Activated CD8-positive, alpha-beta memory T cell treated with anti-CD3 and anti-CD28 coated beads for 1 hour (primary cell): Measurements from ENCODE around the gene LAMB2.

Source experiments
- DNase-seq, 2 donors: peaks; one replicate each; pipeline ENCODE4 v3.0.0-alpha.2; 2020; ENCODE audit warnings: low read depth in 1 of 2; ENCODE audit errors: extremely low read depth in 1 of 2

LAMB2 gene

GRCh38 chr3:49122022-49122421 lies 10.8 kb downstream of the LAMB2 start:
- DNase-seq: no peak

GRCh38 chr3:49121132-49121736 lies 11.6 kb downstream of the LAMB2 start:
- DNase-seq: no peak

GRCh38 chr3:49120438-49121131 lies 12.3 kb downstream of the LAMB2 start, which contains the start of gene USP19:
Gene USP19, minus strand, starts transcription at chr3:49120823. Its CDS starts 1,678 bp downstream, at chr3:49119145.
- peak; percentile 84 to 87 for DNase-seq

DNA sequence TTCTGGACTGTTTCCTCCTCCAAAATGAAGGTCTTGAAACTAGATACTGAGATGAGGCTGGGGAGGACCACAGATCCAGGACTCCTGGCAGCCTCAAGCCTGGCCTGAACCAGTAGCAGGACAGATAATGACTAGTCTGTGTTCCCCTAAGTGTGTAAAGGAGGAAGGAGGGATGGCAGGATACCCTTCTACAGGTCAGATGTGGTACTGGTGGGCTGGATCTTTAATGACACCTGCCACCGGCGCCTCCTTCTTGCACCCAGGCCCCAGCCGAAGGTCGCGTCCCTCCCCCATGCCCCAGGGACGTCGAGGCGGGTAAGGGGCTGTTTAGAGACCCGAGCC lies 12.8 kb downstream of the LAMB2 start:
- DNase-seq: no peak

GRCh38 chr3:49119439-49119838 lies 13.4 kb downstream of the LAMB2 start:
- no peak for DNase-seq

- DNase-seq: no peak
Measured at GRCh38 chr3:49119036-49119435, 13.8 kb downstream of the LAMB2 start.

GRCh38 chr3:49112262-49112661 lies 20.6 kb downstream of the LAMB2 start:
- no peak for DNase-seq

- no peak for DNase-seq
Measured at GRCh38 chr3:49111347-49111746, 21.5 kb downstream of the LAMB2 start.

DNA sequence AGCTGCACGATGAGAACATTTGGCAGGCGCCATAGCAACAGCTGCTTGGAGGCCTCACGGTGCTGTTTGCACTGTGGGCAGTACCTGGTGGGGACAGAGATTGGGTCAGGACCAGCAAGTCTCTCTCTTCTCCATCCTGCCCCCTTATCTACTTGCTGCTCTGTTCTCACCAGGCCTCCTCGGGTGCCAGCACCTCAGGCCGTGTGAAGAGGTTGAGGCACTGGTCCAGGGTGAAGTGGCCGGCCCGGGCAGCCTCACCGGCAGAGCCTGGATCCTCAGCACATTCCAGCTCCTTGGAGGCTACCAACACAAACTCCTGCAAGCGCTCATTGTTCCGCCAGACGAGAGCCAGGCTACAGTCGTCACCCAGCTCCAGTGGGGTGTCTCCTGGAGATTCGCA lies 22.1 kb downstream of the LAMB2 start:
- no peak for DNase-seq

- no peak for DNase-seq
Measured at GRCh38 chr3:49108346-49108745, 24.5 kb downstream of the LAMB2 start.

- peak; percentile 68 to 79 for DNase-seq
Measured at GRCh38 chr3:49104427-49105291, 28.2 kb downstream of the LAMB2 start, which contains the start of gene QARS1. Gene QARS1, minus strand, starts transcription at chr3:49104757. Its CDS starts 24 bp downstream, at chr3:49104733.

GRCh38 chr3:49104052-49104426 lies 28.8 kb downstream of the LAMB2 start:
- DNase-seq: no peak

GRCh38 chr3:49100046-49100615 lies 32.7 kb downstream of the LAMB2 start:
- no peak for DNase-seq

- no peak for DNase-seq
Measured at GRCh38 chr3:49098910-49099630, 33.8 kb downstream of the LAMB2 start.

DNA sequence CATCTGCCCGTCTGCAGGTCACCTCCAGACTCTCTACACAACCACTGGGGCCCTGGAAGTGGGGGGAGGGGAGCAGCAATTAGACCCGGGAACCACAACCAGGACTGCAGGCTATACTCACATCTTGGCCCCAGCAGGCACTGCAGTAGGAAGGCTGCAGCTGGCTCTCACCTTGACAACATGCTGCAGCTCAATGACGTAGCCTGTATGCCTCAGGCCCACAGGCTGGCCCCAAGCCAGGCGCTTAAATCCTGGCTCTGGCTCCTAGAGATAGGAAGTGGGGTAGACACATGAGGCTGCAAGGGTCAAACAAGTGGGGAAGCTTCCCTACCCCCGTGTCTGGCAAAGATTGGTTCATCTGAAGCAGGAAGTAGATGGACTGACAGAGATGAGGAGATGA lies 34.4 kb downstream of the LAMB2 start:
- DNase-seq: no peak

GRCh38 chr3:49093853-49094767 lies 38.7 kb downstream of the LAMB2 start, which contains the start of gene QRICH1:
Gene QRICH1, minus strand, starts transcription at chr3:49094071. Its CDS starts 17,054 bp downstream, at chr3:49077017.
- peak; percentile 87 to 89 for DNase-seq

DNA sequence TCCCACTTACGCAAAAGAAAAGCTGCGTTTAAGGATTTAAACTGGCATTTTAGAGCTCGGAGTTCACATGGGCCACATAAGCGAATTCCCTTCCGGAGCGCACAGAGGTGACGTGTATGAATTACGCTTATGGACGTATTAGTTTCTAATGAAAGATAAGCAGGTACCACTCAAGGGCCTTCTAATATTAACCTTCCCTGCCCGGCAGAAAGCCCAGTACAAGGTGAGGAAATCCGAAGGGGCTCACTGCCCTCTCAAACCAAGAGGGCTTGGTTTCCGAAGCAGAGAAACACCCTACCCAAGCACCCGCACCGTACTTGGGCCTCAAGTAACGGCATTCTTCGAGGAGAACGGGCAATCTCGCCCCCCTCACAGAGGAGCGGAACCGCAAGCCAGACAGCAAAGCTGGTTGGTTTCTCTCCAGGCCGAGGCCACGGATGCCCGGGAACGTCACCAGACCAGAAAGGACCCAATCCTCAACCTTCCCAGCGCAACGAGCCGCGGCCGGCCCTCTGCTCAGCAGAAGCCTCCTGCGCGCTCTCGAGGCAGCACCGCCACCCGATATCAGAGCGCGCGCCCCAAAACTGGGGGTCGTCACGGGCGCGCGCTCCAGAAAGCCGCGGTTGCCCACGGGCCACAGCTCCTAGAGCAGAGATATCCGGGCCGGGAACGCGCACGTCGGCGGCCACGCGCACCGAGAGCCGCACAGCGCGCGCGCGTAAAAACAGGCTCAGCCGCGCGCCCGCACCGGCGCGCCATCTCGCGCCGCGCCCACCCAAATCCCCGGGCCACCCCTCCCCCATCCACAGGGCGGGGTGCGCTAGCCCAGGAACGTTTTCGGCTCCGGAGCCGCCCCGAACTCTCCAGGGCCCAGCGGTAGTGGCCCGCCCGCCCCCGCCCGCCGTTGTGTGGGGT lies 39.7 kb downstream of the LAMB2 start:
- DNase-seq: peak; percentile 45 to 74

- no peak for DNase-seq
Measured at GRCh38 chr3:49081429-49081828, 51.4 kb downstream of the LAMB2 start.
